GM12878 (cell line): ENCODE measurements around the gene KLC4. TPM values are rescaled to one million over a fixed set of nuclear protein-coding genes. Genes with fewer than 3 reads are reported as not detected.

Source experiments
- ATAC-seq: fragments of 200-7000 bp; cut with Tn5 transposase; 3 replicates; pipeline ENCODE4 v1.9.1; 2020; ENCODE audit warnings: mild to moderate bottlenecking, moderate library complexity
- BruUV-seq: library from RNA; stranded (reverse); fragments of 400-500 nt; replicated peaks from 2 replicates; lab custom pipeline; 2021; lab: Mats Ljungman, UMichigan
- CTCF ChIA-PET: fragments of 300-600 bp; sonication (Branson Sonifier 250); formaldehyde crosslinking; extraction: SDS; loops from one replicate; lab custom pipeline; 2021; ENCODE audit warnings: inconsistent platforms; lab: Yijun Ruan, JAX
- POLR2A ChIA-PET: fragments of 350-600 bp; formaldehyde crosslinking; extraction: SDS; loops from one replicate; lab custom pipeline; 2021; ENCODE audit warnings: inconsistent platforms; lab: Charles Lee
- RAD21 ChIA-PET: fragments of 300-600 bp; sonication (Branson Sonifier 250); formaldehyde crosslinking; loops from one replicate; lab custom pipeline; 2023; ENCODE audit warnings: antibody characterized with exemption; ENCODE audit not compliant: unreplicated experiment; lab: Charles Lee
- SMC1A ChIA-PET: fragments of 300-600 bp; sonication (Branson Sonifier 250); formaldehyde crosslinking; loops from one replicate; lab custom pipeline; 2023; ENCODE audit not compliant: unreplicated experiment, uncharacterized antibody; lab: Charles Lee
- DNase-seq: peaks from one replicate; pipeline ENCODE4 v3.0.0-alpha.2; 2011; ENCODE audit warnings: low read depth, low spot score
- FAIRE-seq: peaks from 3 replicates; lab custom pipeline; 2011; peaks lifted over from hg19 to GRCh38; lab: Jason Lieb, UNC
- H2AFZ ChIP-seq: 2 replicates; pipeline ENCODE4 v1.6.0; 2011; ENCODE audit warnings: low read depth, low read length, control low read depth; ENCODE audit not compliant: control insufficient read depth
- H3K27ac ChIP-seq: 2 replicates; pipeline ENCODE4 v1.5.1; 2011; ENCODE audit warnings: control low read depth; ENCODE audit not compliant: control insufficient read depth, insufficient read depth
- H3K27me3 ChIP-seq, 2 experiments: replicated peaks in 1 of 2; 2 replicates each; pipeline versions ENCODE4 v1.6.0 to v1.6.1; 2011; ENCODE audit warnings: low read length in 1 of 2; ENCODE audit not compliant: control insufficient read depth in 2 of 2, insufficient read depth in 2 of 2
- H3K36me3 ChIP-seq, 2 experiments: 2 replicates each; pipeline ENCODE4 v1.5.1; 2011; ENCODE audit warnings: low read length in 1 of 2; ENCODE audit not compliant: control insufficient read depth in 2 of 2, insufficient read depth in 2 of 2
- H3K4me1 ChIP-seq: 2 replicates; pipeline ENCODE4 v1.6.1; 2011; ENCODE audit warnings: mild to moderate bottlenecking, low read length, moderate library complexity, mixed read lengths; ENCODE audit not compliant: control insufficient read depth, insufficient read depth
- H3K4me2 ChIP-seq: 2 replicates; pipeline ENCODE4 v1.6.0; 2011; ENCODE audit warnings: control low read depth; ENCODE audit not compliant: control insufficient read depth, insufficient read depth
- H3K4me3 ChIP-seq: fragments of 200-600 bp; sonication (generic); 2 replicates; pipeline ENCODE4 v1.5.1; 2016
- H3K79me2 ChIP-seq: 2 replicates; pipeline ENCODE4 v1.6.0; 2011; ENCODE audit warnings: low read length; ENCODE audit not compliant: control insufficient read depth, insufficient read depth
- H3K9ac ChIP-seq: 2 replicates; pipeline ENCODE4 v1.8.0; 2011; ENCODE audit warnings: low read length, control low read depth, mixed read lengths; ENCODE audit not compliant: control insufficient read depth, insufficient read depth
- H3K9me3 ChIP-seq: replicated peaks from 3 replicates; pipeline ENCODE4 v1.5.1; 2011; ENCODE audit warnings: mild to moderate bottlenecking, low read length; ENCODE audit not compliant: control insufficient read depth, insufficient read depth
- H4K20me1 ChIP-seq: 2 replicates; pipeline ENCODE4 v1.6.0; 2011; ENCODE audit not compliant: control insufficient read depth, insufficient read depth
- BACH1 ChIP-seq: fragments of 450-650 bp; IDR thresholded peaks from 2 replicates; pipeline ENCODE4 v1.6.1; 2017; ENCODE audit warnings: mild to moderate bottlenecking, borderline replicate concordance
- CBX3 ChIP-seq: fragments of 200-600 bp; sonication (generic); IDR thresholded peaks from 2 replicates; pipeline ENCODE4 v1.6.1; 2016; ENCODE audit warnings: low read depth, borderline replicate concordance
- CHD1 ChIP-seq: IDR thresholded peaks from 2 replicates; pipeline ENCODE4 v1.6.1; 2012; ENCODE audit warnings: low read depth, low read length, improper control_type of control experiment
- CREM ChIP-seq: IDR thresholded peaks from 2 replicates; pipeline ENCODE4 v1.6.1; 2014; ENCODE audit warnings: antibody characterized with exemption, low read depth
- CTCF ChIP-seq, 3 experiments: IDR thresholded peaks in 2 of 3; conservative IDR thresholded peaks in 1 of 3; 2 replicates each; pipeline ENCODE4 v1.5.1; 2011; ENCODE audit warnings: low read depth in 3 of 3, low read length in 3 of 3, mild to moderate bottlenecking in 3 of 3, control low read depth in 2 of 3, moderate library complexity in 2 of 3, inconsistent platforms in 1 of 3, mixed read lengths in 1 of 3; ENCODE audit not compliant: control insufficient read depth in 2 of 3, insufficient read depth in 1 of 3; ENCODE audit errors: extremely low read depth in 1 of 3
- DPF2 ChIP-seq: fragments of 450-650 bp; IDR thresholded peaks from 2 replicates; pipeline ENCODE4 v1.6.1; 2017; ENCODE audit warnings: mild to moderate bottlenecking
- E2F8 ChIP-seq: fragments of 450-650 bp; IDR thresholded peaks from 2 replicates; pipeline ENCODE4 v1.6.1; 2018; ENCODE audit warnings: mild to moderate bottlenecking, low read depth, moderate library complexity; ENCODE audit not compliant: partially characterized antibody
- FOS ChIP-seq: IDR thresholded peaks from 3 replicates; pipeline ENCODE4 v1.6.1; 2011; ENCODE audit warnings: borderline replicate concordance; ENCODE audit not compliant: insufficient read length; ENCODE audit errors: extremely low read depth
- FOXM1 ChIP-seq: IDR thresholded peaks from 2 replicates; pipeline ENCODE4 v1.6.1; 2012; ENCODE audit warnings: low read depth, mild to moderate bottlenecking, inconsistent platforms, low read length, moderate library complexity
- JUNB ChIP-seq: IDR thresholded peaks from 2 replicates; pipeline ENCODE4 v1.6.1; 2016; ENCODE audit warnings: antibody characterized with exemption, mild to moderate bottlenecking
- MTA2 ChIP-seq: fragments of 450-650 bp; IDR thresholded peaks from 2 replicates; pipeline ENCODE4 v1.6.1; 2016; ENCODE audit warnings: low read depth, mild to moderate bottlenecking, moderate library complexity
- RBBP5 ChIP-seq: fragments of 200-600 bp; sonication (generic); conservative IDR thresholded peaks from 2 replicates; pipeline ENCODE4 v1.6.1; 2016
- TARDBP ChIP-seq: IDR thresholded peaks from 2 replicates; pipeline ENCODE4 v1.6.1; 2016; ENCODE audit warnings: borderline replicate concordance
- TCF3 ChIP-seq: IDR thresholded peaks from 2 replicates; pipeline ENCODE4 v1.6.1; 2012; ENCODE audit warnings: low read depth, mild to moderate bottlenecking, low read length, borderline replicate concordance; ENCODE audit not compliant: insufficient read depth
- ZNF384 ChIP-seq: IDR thresholded peaks from 2 replicates; pipeline ENCODE4 v1.6.1; 2012; ENCODE audit warnings: low read depth, mild to moderate bottlenecking, low read length, improper control_type of control experiment, borderline replicate concordance
- WGBS: methylation state at CpG from one replicate; pipeline ENCODE4 v1.1.6; 2016; ENCODE audit warnings: low lambda C conversion rate; ENCODE audit not compliant: insufficient replicate concordance, insufficient coverage; ENCODE audit errors: missing lambda C conversion rate; 5-methylcytosine and 5-hydroxymethylcytosine counted together
- in situ Hi-C: fragments of 300-500 bp; cut with MboI; formaldehyde crosslinking; loops from 9 replicates; pipeline ENCODE4 v1.14.3; 2018; ENCODE audit warnings: mixed read lengths
- intact Hi-C: fragments of 100-400 bp; cut with micrococcal nuclease; formaldehyde crosslinking; loops from one replicate; pipeline ENCODE4 v1.14.2; 2022; ENCODE audit not compliant: unreplicated experiment
- polyA plus RNA-seq, 11 experiments: library from polyadenylated mRNA; depleted of rRNA in 4 of 11; unstranded in 6 of 11; stranded (reverse) in 5 of 11; fragments of >200 nt; fragmentation: Nextera tagmentation in 4 of 11; fragmentation: Illumina TruSeq in 1 of 11; extraction: Ambion mirVana in 4 of 11; extraction: Trizol in 1 of 11; gene quantifications; 1 replicate in 1 of 11; 2 replicates in 10 of 11; pipeline versions ENCODE4 v1.2.1 to v1.2.3, GENCODE V29; 2011 to 2016; ENCODE audit warnings: inconsistent platforms in 2 of 11, missing spikeins in 2 of 11, low read depth in 1 of 11
- total RNA-seq, 4 experiments: library from RNA; depleted of rRNA in 3 of 4; stranded (reverse); fragments of >200 nt in 3 of 4; fragmentation: Illumina TruSeq in 1 of 4; extraction: Trizol in 1 of 4; gene quantifications; 2 replicates each; pipeline versions ENCODE4 v1.2.1 to v1.2.3, GENCODE V29; 2013 to 2021

The KLC4 gene
- total and polyA plus RNA-seq, 10 of the 15 experiments (the other 5 are each of a cell fraction or from before 2014, with no cell fraction given) = 0.90 to 13.4 (median 6.9) TPM

GRCh38 chr6:43024436-43024835 is 35.0 kb upstream of the KLC4 start (continued):
- TF ChIP-seq E2F8 = no peak
- no peak for TF ChIP-seq ZNF384
- TF ChIP-seq BACH1 = no peak

GRCh38 chr6:43026365-43026764 is 33.1 kb upstream of the KLC4 start:
- peaks cover 12 to 28% of the 10 kb centered on the region in 2 experiments for H3K36me3 ChIP-seq
- no peak for FAIRE-seq
- ChIA-PET POLR2A (interaction anchor here (0.6 kb wide), 1 partner anchor 47 kb away, joined by 4 read pairs; no protein-coding TSS in a partner anchor), RAD21 (no interaction called here), SMC1A (no interaction called here), CTCF (interaction anchor here (1.4 kb wide), 1 partner anchor 117 kb away, joined by 3 read pairs; no protein-coding TSS in a partner anchor)
- no peak for DNase-seq
- no peak overlapping the region for H3K4me2 ChIP-seq
- ATAC-seq = no peak
- no TSS peak for BruUV-seq
- no peaks in the 10 kb centered on the region for H3K27me3 ChIP-seq
- intact Hi-C loops (no loop called here), in situ Hi-C loops (no loop called here)
- peaks cover 6% of the 10 kb centered on the region; the same call in 1 of the 2 replicates for H3K4me1 ChIP-seq
- H4K20me1 ChIP-seq = peaks cover 3% of the 10 kb centered on the region; the same call in 1 of the 2 replicates
- TF ChIP-seq FOS (no peak), CTCF (IDR thresholded peaks at IDR 0.05 in 2 of 3, conservative IDR thresholded peaks at IDR 0.05 in 1 of 3; ENCODE audit: control insufficient read depth in 2 of 3, extremely low read depth in 1 of 3, insufficient read depth in 1 of 3, low read depth in 3 of 3, low read length in 3 of 3) (no peak), CHD1 (no peak), CREM (no peak), DPF2 (no peak), FOXM1 (no peak), TARDBP (no peak), CBX3 (no peak), RBBP5 (no peak), TCF3 (no peak), MTA2 (no peak), JUNB (no peak)
- H3K27ac ChIP-seq = no peak overlapping the region
- no peak overlapping the region for H2AFZ ChIP-seq
- WGBS = 96% methylated on average over 5 of the region's 5 CpGs
- no peaks in the 10 kb centered on the region for H3K9me3 ChIP-seq
- no peak overlapping the region for H3K4me3 ChIP-seq
- peaks cover 21% of the 10 kb centered on the region for H3K79me2 ChIP-seq
- H3K9ac ChIP-seq = no peak overlapping the region
